Measurements from ENCODE around the gene RHD. TPM values are rescaled to one million over a fixed set of nuclear protein-coding genes. Genes with fewer than 3 reads are reported as not detected.
A peak's percentile ranks its signal among the peaks of the same experiment; 100 is the strongest.
"Not testable (repeated sequence)": the region's sequence is repeated elsewhere in the genome, so short reads cannot be mapped to it uniquely, and the experiment has no call there.

Gene RHD
- total RNA-seq, 1 experiment from 2014 or later = not detected

GRCh38 chr1:25356441-25356840, 84.1 kb downstream of the RHD start:
- CTCF ChIA-PET = no interaction called here
- H3K27me3 Mint-ChIP-seq (ENCODE audit: unreplicated experiment) = no peaks in the 10 kb centered on the region
- intact Hi-C loops (cut with micrococcal nuclease; ENCODE audit: unreplicated experiment) = no loop called here
- no peak overlapping the region for H3K27ac Mint-ChIP-seq (ENCODE audit: unreplicated experiment)
- no TSS peak for BruUV-seq (replicated peaks)
- no peaks in the 10 kb centered on the region for H3K4me1 Mint-ChIP-seq (ENCODE audit: low read depth, unreplicated experiment)
- no peak overlapping the region for H3K4me3 Mint-ChIP-seq (ENCODE audit: low read depth, unreplicated experiment)
- TF ChIP-seq, protein P1, sequence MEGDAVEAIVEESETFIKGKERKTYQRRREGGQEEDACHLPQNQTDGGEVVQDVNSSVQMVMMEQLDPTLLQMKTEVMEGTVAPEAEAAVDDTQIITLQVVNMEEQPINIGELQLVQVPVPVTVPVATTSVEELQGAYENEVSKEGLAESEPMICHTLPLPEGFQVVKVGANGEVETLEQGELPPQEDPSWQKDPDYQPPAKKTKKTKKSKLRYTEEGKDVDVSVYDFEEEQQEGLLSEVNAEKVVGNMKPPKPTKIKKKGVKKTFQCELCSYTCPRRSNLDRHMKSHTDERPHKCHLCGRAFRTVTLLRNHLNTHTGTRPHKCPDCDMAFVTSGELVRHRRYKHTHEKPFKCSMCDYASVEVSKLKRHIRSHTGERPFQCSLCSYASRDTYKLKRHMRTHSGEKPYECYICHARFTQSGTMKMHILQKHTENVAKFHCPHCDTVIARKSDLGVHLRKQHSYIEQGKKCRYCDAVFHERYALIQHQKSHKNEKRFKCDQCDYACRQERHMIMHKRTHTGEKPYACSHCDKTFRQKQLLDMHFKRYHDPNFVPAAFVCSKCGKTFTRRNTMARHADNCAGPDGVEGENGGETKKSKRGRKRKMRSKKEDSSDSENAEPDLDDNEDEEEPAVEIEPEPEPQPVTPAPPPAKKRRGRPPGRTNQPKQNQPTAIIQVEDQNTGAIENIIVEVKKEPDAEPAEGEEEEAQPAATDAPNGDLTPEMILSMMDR (IDR thresholded peaks at IDR 0.05; ENCODE audit: unreplicated experiment) = no peak
- no peaks in the 10 kb centered on the region for H3K9me3 Mint-ChIP-seq (ENCODE audit: low read depth, unreplicated experiment)
- no peak for DNase-seq
- H3K36me3 Mint-ChIP-seq (ENCODE audit: insufficient read depth, unreplicated experiment) = peaks cover 15% of the 10 kb centered on the region

- Mint-ChIP-seq H3K4me1 (ENCODE audit: low read depth, unreplicated experiment) (no peaks in the 10 kb centered on the region), H3K4me3 (ENCODE audit: low read depth, unreplicated experiment) (no peak overlapping the region), H3K36me3 (ENCODE audit: insufficient read depth, unreplicated experiment) (peaks cover 15% of the 10 kb centered on the region), H3K27ac (ENCODE audit: unreplicated experiment) (no peak overlapping the region), H3K9me3 (ENCODE audit: low read depth, unreplicated experiment) (no peaks in the 10 kb centered on the region), H3K27me3 (ENCODE audit: unreplicated experiment) (no peaks in the 10 kb centered on the region)
- no peak for DNase-seq
- TF ChIP-seq, protein P1 (IDR thresholded peaks at IDR 0.05; ENCODE audit: unreplicated experiment) = no peak
- CTCF ChIA-PET = no interaction called here
- intact Hi-C loops (cut with micrococcal nuclease; ENCODE audit: unreplicated experiment) = no loop called here
- no TSS peak for BruUV-seq (replicated peaks)
Observed at GRCh38 chr1:25356848-25357247, 84.5 kb downstream of the RHD start.

GRCh38 chr1:25360596-25361581, 88.6 kb downstream of the RHD start:
- TF ChIP-seq, protein P1 (IDR thresholded peaks at IDR 0.05; ENCODE audit: unreplicated experiment) = no peak
- Mint-ChIP-seq H3K4me1 (ENCODE audit: low read depth, unreplicated experiment) (no peaks in the 10 kb centered on the region), H3K9me3 (ENCODE audit: low read depth, unreplicated experiment) (no peaks in the 10 kb centered on the region), H3K36me3 (ENCODE audit: insufficient read depth, unreplicated experiment) (peaks cover 6% of the 10 kb centered on the region), H3K27me3 (ENCODE audit: unreplicated experiment) (no peaks in the 10 kb centered on the region), H3K4me3 (ENCODE audit: low read depth, unreplicated experiment) (no peak overlapping the region), H3K27ac (ENCODE audit: unreplicated experiment) (no peak overlapping the region)
- DNase-seq = no peak
- CTCF ChIA-PET = no interaction called here
- intact Hi-C loops (cut with micrococcal nuclease; ENCODE audit: unreplicated experiment) = no loop called here
- BruUV-seq (replicated peaks) = no TSS peak

DNA sequence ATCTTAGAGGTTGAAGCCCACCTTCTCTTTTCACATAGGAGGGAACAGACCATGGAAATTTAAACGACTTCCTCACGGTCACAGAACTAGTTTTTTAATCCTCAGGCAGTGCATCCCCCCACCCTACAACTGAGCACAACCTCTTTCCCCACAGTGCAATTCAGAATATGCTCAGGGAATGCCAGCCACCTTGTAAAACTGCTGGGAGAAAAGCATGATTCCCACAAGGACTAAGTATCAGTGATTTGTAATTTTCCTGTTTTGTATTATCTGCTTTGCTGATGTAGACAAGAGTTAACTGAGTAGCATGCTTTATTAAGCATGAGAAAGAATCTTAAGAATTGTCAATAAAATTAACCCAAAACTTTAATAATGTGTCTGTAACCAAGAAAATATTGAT, 89.6 kb downstream of the RHD start:
- TF ChIP-seq, protein P1 (IDR thresholded peaks at IDR 0.05; ENCODE audit: unreplicated experiment) = no peak
- Mint-ChIP-seq H3K4me3 (ENCODE audit: low read depth, unreplicated experiment) (no peak overlapping the region), H3K4me1 (ENCODE audit: low read depth, unreplicated experiment) (no peaks in the 10 kb centered on the region), H3K27me3 (ENCODE audit: unreplicated experiment) (no peaks in the 10 kb centered on the region), H3K9me3 (ENCODE audit: low read depth, unreplicated experiment) (no peaks in the 10 kb centered on the region), H3K27ac (ENCODE audit: unreplicated experiment) (no peak overlapping the region), H3K36me3 (ENCODE audit: insufficient read depth, unreplicated experiment) (peaks cover 6% of the 10 kb centered on the region)
- BruUV-seq (replicated peaks) = TSS peak; percentile 67
- intact Hi-C loops (cut with micrococcal nuclease; ENCODE audit: unreplicated experiment) = no loop called here
- DNase-seq = no peak
- CTCF ChIA-PET = no interaction called here

DNA sequence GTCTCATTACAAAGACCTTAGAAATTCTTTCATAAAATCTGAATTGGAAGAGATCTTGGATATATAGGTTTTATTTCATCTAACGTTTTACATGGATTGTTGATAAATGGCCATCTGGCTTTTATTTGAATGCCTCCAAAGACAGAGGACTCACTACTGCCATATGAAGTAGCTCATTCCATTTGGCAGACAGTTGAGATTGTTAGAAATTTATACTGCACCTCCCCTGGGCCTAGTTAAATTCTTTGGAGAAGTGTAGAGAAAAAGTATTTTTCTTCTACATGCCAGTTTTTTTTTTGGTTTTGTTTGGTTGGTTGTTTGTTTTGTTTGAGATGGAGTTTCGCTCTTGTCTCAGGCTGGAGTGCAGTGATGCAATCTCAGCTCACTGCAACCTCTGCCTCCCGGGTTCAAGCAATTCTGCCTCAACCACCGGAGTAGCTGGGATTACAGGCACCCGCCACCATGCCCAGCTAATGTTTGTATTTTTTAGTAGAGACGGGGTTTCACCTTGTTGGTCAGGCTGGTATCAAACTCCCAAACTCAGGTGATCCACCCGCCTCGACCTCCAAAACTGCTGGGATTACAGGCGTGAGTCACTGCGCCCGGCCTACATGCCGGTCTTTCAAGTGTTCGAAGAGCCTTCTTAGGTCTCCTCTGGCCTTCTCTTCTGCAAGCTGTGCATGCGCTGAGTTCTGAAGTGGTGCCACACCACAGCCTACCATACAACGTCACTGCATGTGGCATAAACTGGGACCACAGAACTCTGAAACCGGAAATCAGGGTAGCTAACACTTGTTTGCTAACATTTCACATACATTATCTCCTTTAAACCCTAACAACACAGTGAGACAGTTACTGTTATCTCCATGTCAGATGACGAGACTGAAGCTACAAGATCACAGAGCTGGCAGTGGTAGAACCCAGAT, 90.6 kb downstream of the RHD start:
- H3K27ac Mint-ChIP-seq (ENCODE audit: unreplicated experiment); intact Hi-C loops (cut with micrococcal nuclease; ENCODE audit: unreplicated experiment); BruUV-seq (replicated peaks); H3K9me3 Mint-ChIP-seq (ENCODE audit: low read depth, unreplicated experiment); DNase-seq; H3K4me1 Mint-ChIP-seq (ENCODE audit: low read depth, unreplicated experiment); H3K27me3 Mint-ChIP-seq (ENCODE audit: unreplicated experiment); H3K4me3 Mint-ChIP-seq (ENCODE audit: low read depth, unreplicated experiment); CTCF ChIA-PET; H3K36me3 Mint-ChIP-seq (ENCODE audit: insufficient read depth, unreplicated experiment): not testable (repeated sequence)
